NOMO-1 (cell line): ENCODE results near the gene EIF4B.
"Not testable (repeated sequence)": the region's sequence is repeated elsewhere in the genome, so short reads cannot be mapped to it uniquely, and the experiment has no call there.

Experiments used
- DNase-seq, 2 experiments: peaks; one replicate each; lab custom pipeline; 2025; ENCODE audit not compliant: unreplicated experiment in 2 of 2; lab: John Stamatoyannopoulos, UW

EIF4B gene

GRCh38 chr12:52992699-52993557 lies 13.3 kb upstream of the EIF4B start:
- DNase-seq = no peak

DNA sequence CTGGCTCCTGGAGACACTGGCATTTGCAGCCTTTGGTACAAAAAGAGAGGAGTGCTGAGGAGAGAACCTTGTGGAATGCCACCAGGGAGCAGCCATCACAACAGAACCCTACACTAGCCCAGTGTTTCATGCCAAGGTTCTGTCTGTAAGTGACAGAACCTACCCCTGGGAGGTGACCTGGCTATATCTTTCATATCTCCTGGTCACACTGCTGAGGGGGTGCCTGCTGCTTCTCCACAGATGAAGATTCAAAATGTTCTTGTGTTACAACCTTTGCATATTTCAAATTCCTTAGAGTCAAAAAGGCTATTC lies 12.7 kb upstream of the EIF4B start:
- DNase-seq = no peak

DNA sequence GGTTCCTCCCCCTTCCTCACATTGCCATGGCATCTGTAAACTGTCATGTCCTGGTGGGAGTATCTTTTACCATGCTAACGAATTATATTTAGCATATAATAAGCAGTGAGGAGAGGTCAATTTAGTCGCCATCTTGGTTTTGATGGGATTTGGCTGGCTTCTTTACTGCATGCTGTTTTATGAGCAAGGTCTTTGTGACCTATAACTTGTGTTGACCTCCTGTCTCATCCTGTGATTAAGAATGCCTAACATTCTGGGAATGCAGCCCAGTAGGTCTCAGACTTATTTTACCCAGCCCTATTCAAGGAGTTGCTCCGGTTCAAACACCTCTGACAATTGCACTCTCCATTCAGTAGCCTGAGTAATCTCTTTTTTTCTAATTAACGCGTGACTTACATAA lies 2.1 kb upstream of the EIF4B start:
- no peak for DNase-seq

DNA sequence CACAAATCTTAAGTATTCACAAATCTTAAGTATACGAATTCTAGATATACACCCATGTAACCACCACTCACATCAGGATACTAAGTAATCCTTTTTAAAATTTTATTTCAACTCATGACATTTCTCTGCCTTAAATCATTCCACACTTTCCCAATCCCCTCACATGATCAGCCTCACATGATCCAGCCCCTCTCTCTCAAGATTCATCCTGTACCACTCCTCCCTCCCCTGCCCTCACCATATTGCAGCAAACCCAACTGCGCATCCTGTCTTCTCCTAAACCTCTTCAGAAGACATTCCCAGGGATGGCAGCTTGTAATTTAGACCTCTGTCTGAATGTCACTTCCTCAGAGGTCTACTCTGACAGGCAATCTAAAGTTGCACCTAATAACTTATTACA lies 1.7 kb upstream of the EIF4B start:
- DNase-seq = no peak

GRCh38 chr12:53005215-53005985 lies 856 bp upstream of the EIF4B start:
- DNase-seq = peak in 1 of 2 experiments; percentile 14

DNA sequence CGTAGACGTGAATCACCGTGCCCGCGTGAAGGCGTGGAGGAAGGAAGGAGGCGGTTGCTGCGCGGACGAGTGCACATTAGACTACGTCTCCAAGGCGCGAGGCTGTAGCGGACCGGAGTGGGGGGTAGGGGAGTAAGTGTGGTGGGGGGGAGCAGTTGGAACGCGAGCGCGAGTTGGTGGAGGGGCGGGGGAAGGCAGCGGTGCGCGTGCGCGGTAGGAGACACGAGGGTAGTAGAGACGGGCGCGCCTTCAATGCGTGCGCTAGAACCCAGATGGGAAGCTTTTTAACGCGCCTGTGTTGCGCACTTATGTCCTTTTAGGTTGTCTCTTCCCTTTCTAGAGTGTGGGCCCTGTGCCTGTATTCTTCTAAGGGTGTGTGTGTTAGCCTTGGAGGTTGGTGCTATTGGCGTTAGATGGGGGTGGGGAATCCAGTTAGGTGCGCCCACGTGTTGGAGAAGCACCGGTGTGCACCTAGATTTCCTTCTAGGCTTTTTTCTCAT lies 604 bp downstream of the EIF4B start:
- peak; percentile 66 to 72 for DNase-seq

GRCh38 chr12:53007343-53007742 lies 1.1 kb downstream of the EIF4B start:
- no peak for DNase-seq

DNA sequence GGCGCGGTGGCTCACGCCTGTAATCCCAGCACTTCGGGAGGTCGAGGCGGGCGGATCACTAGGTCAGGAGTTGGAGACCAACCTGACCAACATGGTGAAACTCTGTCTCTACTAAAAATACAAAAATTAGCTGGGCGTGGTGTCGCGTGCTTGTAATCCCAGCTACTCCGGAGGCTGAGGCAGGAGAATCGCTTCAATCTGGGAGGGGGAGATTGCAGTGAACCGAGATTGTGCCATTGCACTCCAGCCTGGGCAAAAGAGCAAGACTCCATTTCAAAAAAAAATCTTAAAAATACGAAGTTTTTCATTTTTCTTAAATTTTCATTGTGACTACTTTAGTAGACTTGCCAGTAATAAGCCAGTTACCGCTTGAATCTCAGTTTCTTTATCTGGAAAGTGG lies 2.5 kb downstream of the EIF4B start:
- DNase-seq = not testable (repeated sequence)

GRCh38 chr12:53010955-53011354 lies 4.7 kb downstream of the EIF4B start:
- no peak for DNase-seq

DNA sequence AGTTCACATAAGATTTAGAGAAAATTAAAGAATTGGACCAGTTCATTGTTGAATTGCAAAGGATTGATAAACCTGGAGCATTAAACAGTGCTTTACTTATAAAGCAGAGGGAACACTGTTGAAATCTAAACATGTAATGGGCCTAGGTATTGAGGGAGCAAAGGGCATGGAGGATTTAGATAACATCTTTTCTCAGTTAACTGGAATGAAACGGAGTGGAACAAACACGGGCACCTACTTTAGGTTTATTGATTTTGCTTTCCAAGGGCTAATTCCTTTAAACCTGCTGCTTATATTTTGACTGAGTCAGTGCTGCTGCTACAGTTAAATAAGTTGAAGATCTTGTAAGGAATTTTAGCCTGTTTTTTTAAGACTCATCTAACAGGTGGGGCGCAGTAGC lies 5.6 kb downstream of the EIF4B start:
- DNase-seq = no peak

- no peak for DNase-seq
Measured at GRCh38 chr12:53012928-53013327, 6.7 kb downstream of the EIF4B start.

DNA sequence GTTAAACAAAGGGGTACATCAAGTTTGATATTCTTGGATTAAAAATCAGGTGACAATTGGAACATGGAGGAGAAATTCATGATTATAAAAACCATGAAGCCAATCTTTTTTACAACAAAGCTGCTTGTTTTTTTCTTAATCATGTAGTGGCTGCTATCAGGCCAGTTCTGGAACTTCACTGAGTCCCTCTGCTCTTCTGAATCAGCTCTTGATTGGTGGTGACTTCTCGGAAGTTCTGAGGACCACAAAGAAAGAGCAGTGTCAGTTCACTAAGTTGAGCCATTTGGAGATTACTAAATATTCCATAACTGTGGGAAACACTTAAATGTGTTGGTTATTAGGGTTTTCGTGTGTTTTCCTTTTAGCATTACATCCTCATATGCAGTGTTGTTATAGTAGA lies 8.5 kb downstream of the EIF4B start:
- DNase-seq = no peak

DNA sequence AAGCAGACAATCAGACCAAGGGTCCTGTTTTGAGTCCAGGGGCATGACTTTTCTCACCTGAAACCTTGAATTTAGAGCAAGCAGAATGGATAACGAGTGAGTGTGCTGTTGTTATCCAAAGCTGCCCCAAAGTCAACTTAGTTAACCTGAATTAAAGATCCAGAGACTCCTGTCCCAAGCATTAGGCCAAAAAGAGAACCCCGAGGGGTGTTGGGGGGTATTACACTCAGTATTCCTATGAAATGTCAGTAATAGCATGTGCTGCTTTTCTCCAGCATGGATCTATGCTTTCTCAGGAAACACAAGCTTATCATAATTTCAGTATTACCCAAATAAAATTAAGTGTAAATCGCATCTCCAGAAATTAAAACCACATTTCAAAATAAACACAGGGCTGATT lies 19.0 kb downstream of the EIF4B start:
- no peak for DNase-seq

DNA sequence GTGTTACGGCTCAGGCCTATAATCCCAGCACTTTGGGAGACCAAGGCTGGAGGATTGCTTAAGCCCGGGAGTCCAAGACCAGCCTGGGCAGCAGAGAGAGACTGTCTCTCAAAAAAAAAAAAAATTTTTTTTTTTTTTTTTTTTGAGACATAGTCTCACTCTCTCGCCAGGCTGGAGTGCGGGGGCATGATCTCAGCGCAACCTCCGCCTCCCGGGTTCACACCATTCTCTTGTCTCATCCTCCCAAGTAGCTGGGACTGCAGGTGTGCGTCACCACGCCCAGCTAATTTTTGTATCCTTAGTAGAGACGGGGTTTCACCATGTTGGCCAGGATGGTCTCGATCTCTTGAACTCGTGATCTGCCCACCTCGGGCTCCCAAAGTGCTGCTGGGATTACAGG lies 20.8 kb downstream of the EIF4B start:
- not testable (repeated sequence) for DNase-seq

DNA sequence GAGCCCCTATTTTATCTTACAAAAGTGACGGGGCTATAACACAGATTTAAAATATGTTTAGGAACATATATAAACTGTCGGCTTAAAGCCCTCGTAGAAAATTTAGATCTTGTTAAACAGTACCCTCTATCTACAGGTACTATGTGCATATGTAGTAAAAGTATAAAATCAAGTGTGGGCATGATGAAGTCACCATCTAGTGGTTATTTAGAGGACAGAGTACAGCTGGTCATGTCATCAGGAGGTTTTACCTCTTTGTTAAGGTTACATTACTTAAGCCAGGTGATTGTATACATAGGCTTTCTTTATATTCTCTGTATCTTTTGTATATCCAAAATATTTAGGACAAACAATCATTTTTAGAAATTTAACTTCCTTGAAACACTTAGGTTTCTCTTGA lies 25.4 kb downstream of the EIF4B start:
- DNase-seq = no peak

DNA sequence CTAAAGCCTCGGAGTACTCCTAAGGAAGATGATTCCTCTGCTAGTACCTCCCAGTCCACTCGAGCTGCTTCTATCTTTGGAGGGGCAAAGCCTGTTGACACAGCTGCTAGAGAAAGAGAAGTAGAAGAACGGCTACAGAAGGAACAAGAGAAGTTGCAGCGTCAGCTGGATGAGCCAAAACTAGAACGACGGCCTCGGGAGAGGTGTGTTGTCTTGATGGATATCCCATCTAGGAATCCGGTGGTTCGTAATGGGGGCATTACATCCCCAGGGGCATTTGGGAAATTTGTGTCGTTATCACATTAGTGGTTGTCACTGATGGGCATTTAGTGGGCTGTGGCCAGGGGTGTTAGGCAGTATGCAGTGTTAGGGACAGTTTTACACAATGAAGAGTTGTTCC lies 27.6 kb downstream of the EIF4B start:
- not testable (repeated sequence) for DNase-seq

DNA sequence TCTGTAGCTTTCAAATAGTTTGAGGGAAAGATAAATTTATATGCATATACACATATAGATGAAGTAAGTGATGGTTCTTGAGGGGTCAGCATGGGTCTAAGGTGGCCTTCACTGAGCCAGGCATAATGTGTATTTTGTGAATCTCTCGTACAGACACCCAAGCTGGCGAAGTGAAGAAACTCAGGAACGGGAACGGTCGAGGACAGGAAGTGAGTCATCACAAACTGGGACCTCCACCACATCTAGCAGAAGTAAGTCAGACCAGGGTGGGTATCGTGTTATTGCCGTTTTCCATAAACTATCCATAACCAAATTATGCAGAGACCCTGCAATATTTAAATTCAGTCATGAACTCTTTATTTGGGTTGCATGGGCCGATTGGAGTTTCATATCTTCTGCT lies 28.2 kb downstream of the EIF4B start:
- no peak for DNase-seq

- DNase-seq = no peak
Measured at GRCh38 chr12:53036802-53037201, 30.5 kb downstream of the EIF4B start.

DNA sequence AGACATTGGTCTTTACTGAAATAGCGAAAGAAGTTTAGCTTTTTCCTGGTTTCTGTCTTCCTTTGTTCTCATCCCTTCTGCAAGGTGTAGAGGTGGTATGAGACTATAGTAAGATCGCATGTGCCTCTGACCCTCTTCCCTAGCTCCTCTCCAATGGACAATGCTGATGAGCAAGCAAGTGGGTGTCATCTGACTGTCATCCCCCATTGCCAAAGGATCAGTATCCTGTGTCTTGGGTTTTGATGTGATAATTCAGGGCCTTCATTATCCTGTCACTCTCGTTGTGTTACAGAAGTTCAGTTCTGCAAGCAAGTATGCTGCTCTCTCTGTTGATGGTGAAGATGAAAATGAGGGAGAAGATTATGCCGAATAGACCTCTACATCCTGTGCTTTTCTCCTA lies 33.6 kb downstream of the EIF4B start:
- DNase-seq = no peak

GRCh38 chr12:53042607-53043454 lies 36.6 kb downstream of the EIF4B start:
- DNase-seq = no peak

- no peak for DNase-seq
Measured at GRCh38 chr12:53044052-53044581, 37.9 kb downstream of the EIF4B start.
